GM19023 (cell line): ENCODE data around the gene GPLD1.

Source experiments
- ATAC-seq: cut with Tn5 transposase; IDR thresholded peaks from one replicate; pipeline ENCODE4 v1.9.1; 2021; ENCODE audit warnings: mild to moderate bottlenecking, moderate library complexity; ENCODE audit not compliant: unreplicated experiment

Gene GPLD1

DNA sequence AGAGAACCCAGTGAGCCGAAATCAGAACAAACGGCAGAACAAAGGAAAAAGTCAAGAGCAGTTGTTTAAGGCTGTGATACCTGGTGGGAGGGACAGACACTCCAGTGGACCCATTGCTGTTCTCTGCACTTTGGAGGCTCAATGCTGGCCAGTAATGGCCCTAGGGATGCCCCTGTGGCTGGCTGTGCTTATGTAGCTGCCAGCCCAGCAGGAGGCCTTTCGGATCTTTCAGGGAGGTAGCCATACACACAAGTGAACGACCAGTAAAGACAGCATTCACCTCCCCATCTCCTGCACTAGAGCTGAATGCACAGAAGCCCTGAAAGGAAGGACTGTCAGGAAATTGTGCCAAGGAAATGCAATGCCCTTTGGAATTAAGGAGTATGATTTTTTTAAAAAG is 34.3 kb downstream of the GPLD1 start:
- no peak for ATAC-seq

DNA sequence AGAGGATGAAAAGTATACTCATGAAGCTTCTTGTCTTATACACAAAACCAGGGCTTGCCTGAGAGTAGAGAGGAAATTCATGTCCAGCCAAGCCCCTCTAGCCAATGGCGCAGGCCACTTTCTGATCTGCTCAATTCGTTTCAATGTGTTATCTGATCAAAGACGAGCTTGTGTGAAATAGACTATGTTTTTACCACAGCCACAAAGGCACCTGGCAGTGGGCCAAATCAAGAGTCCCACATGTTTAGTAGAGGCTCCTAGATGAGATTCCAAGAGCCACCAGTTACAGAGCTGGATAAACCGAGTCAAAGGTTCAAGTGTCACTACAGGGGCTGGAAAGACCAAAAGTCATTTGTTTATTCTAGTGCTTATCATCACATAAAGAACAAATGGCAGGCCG is 34.9 kb downstream of the GPLD1 start:
- no peak for ATAC-seq

DNA sequence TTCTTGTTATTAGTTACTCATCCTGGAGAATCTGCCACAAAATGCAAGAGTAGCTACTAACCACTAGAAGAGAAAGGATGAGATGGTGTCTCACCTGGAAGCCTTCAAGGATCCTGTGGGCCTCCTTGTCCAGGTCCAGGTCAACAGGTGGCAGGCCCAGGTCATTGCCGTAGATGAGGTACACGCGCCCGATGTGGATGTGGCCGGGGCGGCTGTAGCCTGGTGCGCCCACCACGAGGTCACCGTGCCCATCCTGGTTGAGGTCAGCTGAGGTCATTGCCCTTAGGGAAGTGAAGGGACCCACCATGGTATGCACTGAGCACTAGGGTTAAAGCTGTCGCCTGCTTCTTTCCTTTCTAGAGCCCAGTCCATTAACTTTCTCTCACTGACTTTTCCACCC is 35.5 kb downstream of the GPLD1 start:
- ATAC-seq: no peak

DNA sequence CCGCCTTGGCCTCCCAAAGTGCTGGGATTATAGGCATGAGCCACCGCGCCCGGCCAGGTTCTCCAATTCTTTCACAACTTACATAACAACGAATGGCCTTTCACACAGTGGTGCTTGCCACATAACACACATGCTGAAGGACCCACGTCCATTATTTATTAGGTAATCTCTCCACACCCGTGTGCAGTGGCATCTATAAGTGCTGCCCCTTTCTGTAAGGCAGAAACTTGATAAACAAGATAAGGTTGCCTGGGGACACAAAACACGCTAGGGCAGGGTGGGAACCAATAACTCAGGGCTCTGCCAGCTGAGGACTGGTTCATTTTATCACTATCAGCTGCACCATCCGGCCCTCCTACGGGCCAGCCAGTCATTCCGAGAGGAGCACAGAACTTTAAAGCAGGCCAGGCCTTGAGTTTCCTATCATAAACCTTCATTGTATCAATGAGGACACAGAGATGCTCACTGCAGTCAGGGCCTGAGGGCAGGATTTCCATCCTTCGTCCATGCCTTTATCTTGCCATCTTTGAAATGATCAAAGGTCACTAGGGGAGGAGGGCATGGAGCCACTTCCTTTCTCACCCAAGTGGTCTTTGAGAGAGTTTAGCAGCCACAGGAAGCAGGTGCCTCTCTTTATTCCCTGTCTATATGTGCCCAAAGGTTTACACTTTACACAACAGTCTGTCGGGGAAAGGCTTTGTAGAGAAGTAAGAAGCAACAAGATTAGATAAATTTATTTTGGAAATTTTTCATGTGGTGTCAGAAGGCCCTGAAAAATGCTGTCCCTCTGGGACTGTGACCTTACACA is 37.6 kb downstream of the GPLD1 start:
- no peak for ATAC-seq

DNA sequence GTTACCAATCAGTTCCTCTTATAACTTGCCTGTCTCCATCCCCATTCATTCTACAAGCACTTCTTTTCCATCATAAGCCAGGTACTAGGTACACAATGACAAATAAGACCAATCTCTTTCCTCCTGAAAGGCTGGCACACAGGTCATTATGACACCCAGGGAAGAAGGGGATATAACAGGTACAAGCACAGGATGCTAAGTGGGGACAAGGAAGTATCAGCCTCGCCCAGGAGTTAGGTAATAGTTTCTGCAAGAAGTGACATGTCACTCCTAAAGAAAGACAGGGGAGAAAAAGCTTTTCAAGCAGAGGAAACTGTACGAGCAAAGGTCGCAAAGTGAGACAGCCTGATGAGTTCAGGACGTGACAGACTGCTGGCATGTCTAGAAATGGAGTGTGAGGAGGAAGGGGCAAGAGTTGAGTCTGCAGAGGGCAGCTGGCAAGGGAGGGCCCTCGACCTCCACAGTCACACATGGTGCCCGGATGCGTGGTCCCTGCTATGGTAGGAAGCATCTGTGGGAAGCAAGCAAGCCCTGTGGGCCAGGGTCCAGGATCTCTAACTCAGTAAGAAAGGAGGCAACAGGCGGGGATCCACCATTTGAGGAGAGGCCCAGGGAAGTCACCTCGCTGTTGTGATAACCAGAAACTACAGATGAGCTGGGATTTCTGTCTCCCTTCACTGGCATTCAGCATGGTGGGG is 40.4 kb downstream of the GPLD1 start:
- no peak for ATAC-seq

DNA sequence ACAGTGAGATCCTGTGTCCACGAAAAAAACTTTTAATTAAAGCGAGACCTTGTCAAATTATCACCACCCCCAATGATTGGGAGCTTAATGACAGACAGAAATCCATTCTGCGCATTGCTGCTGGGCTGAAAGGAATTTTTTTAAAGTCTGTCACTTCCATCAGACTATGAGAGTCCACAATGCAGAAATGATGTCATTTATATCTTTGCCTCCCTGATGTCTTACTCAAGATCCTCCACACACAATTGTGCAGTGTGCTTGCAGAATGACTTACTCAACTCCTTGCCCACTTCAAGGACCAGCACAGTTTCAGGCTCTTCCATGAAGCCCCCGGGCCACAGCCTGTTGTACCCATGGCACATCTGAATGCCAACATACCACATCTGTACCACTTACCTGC is 41.0 kb downstream of the GPLD1 start:
- no peak for ATAC-seq

DNA sequence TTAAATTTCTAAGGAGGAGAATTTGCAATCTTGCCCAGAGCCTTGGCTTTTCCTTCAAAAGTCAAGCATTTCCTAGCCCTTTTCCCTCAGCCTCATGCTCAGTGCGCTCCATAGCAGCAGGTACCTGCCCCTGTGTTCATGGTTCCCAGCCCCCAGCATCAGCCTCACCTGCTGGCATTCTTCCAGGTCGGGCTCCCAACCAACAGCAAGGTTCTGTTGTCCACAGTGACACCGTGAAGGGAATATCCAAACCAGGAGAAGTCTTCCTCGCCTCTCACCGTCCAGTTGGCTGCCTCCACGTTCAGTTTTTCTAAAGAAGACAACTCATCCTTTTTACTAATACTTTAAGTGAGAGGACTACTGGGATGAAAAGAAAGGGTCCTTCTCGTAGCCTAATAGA is 42.7 kb downstream of the GPLD1 start:
- ATAC-seq: no peak

DNA sequence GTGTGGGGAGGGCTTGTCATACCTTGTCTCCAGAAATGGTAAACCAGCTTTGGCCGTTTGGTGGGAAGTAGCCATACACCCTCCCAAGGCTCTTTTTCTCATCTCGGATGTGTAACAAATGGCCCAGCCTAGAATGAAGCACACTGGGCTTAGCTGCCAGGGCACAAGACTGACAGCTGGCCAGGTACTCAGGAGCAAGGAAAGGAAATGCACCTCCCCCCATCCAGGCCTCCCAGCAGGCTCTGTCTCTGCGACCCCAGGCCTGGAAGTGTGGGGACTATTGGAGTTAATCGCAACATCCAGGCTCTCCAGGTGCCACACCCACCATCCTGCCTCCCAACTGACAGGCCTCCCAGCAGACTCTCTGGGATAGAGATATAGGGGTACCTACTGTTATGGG is 43.7 kb downstream of the GPLD1 start:
- no peak for ATAC-seq

DNA sequence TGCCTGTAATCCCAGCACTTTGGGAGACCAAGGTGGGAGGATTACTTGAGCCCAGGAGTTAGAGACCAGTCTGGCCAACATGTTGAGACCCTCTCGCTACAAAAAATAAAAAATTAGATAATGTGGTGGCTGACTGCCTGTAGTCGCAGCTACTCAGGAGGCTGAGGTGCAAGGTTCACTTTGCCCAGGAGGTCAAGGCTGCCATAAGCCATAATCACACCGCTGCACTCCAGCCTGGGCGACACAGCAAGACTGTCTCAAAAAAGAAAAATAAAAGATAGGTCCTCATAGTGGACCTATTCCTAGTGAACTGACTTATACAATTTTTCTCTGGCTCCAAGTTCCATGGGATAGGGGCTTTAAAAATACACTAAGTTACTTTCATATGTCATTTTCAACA is 44.8 kb downstream of the GPLD1 start:
- no peak for ATAC-seq

DNA sequence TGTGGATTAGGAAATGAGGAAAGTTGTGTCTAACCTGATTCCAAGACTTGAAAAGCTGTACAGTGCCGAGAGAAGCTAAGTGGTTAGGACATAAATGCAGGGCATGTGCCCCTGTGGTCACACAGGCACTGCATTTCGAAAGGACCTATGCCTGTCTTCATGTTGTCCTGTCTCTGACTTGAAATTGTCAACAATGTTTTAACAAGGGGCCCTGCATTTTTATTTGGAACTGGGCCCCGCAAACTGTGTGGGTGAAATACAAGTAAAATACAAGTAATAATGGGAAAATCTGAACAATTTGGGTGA is 47.8 kb downstream of the GPLD1 start:
- ATAC-seq: no peak

DNA sequence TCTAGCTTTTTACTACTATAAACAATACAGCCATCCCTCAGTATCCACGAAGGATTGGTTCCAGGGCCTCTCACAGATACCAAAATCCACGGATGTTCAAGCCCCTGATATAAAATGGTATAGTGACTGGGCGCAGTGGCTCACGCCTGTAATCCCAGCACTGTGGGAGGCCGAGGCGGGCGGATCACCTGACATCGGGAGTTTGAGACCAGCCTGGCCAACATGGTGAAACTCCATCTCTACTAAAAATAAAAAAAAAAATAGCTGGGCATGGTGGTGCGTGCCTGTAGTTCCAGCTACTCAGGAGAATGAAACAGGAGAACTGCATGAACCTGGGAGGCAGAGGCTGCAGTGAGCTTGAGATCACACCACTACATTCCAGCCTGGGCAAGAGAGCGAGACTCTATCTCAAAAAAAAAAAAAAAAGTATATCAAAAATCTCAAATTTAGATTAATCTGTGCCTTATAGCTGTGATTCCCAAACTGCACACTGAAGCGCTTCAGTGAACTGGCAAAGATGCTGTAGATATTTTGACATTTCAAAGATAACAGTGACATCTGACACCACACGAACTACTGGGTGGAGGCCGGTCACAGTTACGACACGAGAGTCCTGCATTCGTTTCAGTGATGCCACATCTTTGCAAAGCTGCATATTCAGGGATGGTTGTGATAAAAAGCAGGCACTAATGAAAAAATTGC is 48.3 kb downstream of the GPLD1 start:
- ATAC-seq: no peak

DNA sequence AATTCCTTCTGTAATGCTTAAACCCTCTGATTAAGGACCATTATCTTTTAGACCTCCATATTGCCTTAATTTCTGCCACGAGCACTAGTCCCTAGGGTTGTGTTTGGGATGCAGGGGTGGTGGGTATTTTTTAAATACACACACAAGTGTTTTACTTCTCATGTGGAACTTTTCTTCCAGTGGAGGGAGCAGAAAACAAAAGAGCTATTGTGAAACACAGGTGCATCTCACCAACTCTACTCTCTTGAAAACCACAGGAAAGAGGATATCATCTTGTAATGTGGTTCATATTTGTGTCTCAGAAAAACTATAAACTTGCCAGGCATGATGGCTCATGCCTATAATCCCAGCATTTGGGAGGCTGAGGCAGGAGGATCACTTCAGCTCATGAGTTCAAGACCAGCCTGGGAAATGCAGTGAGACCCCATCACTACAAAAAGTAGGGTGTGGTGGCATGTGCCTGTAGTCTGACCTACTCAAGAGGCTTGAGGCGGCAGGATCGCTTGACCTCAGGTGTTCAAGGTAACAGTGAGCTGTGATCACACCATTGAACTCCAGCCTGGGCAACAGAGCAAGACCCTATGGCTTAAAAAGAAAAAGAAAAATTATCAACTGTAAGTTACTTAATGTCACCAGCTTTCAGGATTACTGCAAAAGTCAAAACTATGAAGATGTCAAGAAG is 49.4 kb downstream of the GPLD1 start:
- ATAC-seq: no peak

DNA sequence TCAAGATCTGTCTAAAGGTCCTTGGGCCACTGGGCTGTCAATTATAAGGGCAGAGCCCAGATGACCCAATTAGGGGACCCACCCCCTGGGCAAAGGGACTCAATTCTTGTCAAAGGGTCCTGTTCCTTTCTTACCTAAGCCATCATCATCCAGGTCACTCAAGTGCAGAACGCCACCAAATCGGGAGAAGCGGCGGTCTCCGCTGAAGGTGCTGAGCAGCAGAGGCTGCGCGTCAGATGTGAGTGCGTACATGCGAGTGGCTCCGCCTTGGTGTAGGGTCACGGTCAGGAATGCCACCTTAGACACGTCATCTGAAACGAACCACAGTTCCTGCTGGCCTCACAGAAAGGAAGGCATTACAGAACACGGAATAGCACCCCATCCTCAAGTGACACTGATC is 52.4 kb downstream of the GPLD1 start:
- no peak for ATAC-seq

DNA sequence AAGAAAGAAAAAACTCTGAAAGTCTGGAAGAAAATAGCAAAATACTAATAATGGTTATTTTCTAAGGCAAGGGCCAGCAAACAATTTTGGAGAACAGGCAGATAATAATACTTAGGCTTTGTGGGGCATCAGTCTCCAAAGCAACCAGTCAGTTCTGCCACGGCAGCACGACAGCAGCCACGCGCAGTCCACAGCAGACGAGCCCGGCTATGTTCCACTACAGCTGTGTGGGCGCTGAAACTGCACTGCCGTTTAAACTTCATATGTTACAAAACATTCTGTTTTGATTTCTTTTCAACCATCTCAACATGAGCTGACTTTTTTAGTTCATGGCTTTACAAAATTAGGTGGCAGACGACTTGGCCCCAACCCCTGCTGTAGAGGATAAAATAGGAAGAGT is 56.8 kb downstream of the GPLD1 start:
- no peak for ATAC-seq

DNA sequence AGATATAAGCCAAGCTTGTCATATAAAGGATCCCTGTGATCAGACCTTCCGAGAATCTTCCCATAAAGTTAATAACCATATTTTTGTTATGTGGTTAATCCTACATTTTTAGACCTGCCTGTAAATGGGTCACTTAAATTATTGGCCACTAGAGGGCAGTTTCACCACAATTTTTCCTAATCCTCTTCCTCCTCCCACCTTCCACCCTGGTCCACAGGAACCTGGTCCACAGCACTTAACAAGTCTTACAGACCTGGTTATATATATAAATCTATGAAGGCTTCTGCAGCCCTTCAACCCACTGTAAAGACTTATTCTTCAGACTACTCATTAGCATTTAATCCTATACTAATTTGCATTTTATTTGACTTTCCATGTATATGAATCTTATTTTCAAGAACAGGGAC is 58.3 kb downstream of the GPLD1 start:
- ATAC-seq: no peak

DNA sequence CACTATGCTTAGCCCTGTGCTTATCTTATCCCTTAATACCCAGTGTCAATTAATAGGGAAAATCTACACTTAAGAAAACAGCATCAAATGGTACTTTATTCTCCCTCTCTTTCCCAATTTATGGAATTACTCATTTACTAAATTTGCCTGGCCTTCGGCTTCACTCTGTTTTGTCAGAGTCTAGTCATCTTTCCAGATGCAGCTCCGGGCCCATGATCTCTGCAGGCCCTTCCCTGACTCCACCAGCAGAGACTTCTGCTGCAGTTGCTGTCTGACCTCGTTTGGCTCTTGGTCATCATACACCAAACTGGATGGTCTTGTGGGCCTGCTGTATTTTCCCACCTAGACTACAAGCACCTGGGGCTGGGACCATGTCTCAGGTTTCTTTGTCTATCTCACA is 59.3 kb downstream of the GPLD1 start:
- ATAC-seq: no peak

DNA sequence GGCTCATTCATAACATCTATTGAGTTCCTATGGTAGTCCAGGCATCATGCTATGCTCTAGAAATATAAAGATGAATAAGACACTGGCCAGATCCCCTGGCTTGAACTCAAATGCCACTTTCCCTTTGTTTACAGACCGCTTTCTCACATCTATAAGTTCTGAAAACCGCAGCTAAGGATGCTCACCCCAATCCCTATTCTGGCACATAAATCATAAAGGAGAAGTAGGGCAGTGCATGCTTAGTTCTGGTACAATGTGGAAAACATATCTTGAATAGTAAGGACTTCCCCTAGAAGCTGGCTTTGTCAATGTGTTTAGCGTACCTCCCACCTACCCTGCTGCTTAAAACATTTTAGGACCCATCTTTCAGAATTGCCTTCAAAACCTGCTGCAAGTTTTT is 60.2 kb downstream of the GPLD1 start:
- no peak for ATAC-seq

DNA sequence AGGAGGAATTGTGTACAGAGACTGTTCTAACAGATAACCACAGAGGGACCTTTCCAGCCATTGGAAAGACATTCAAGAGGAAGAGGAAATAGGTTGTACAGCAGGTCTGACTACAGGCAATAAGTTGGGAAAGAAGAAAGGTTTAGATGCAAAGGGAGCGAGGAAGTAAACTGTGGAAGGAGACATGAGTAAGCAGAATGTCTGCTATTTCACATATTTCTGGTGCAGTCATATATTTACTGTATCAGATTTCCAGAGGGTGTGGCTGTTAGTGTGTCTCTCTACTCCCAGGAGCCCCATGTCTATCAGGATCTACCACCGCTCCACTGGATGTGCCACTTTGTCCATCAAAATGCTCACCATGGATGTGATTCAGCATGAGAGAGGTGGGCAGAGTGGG is 60.8 kb downstream of the GPLD1 start:
- ATAC-seq: no peak

DNA sequence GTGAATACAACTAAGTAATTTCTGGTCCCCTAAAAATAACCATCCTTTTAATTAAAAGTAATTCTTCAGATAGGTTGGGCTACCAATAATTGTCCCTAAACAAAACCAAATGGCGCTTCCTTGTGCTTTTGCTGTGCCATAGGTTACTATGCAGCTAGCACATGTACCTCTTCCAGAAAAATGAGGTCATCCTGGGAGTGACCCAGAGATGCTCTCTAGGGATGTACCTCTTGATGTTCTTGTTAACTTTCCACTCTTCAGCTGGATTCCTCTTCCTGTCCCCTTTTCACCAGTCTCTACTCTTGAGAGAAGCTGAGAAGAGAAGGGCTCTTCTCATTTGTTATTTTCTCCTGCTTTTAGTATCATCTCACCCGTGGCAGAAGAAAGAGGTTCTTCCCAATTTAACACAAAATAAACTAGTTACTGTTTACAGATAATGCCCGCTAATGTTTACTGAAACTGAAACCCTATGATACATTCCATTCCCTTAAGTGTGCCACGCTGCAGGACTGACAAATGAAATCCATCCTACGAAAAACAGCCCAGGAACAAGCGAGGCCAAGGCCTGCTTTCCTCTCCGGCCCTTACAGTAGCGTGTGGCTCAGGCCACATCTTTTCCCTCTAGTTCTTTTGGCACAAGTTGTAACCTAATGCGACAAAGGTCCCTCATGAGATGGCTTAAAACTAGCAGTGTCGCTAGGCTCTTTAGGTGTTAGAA is 62.5 kb downstream of the GPLD1 start:
- no peak for ATAC-seq

DNA sequence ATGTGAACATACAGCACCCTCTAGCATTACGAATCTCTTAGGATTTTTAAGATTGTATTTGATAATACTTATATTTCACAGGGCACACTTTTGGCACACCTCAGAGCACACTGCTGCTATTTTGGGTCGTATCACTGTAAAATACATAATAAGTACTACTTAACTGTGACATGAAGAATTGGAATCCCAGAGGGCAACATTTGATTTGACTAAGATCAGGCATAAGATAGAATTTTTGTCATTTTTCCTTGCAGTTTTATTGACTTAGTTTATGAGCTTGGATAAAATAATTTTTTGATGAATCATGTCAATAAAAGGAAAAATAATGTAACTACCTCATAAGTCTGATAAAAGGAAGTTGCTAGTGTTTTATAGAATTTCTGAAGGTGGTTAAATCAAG is 64.3 kb downstream of the GPLD1 start:
- ATAC-seq: no peak

DNA sequence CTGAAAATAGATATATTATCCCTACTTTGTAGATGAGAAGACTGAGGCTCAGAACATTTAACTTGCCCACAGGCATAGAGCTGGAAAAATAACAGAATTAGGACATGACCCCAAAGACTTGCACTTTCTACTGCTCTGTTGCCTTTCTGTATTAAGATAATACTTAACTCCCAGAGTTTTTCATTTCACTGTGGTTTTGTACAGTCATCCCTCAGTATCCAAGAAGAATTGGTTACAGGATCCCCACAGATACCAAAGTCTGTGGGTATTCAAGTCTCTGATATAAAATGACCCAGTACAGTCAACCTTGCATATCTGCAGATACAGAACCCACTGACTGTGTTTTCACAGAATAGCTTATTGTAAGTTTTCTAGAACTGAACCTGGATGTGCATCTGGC is 69.9 kb downstream of the GPLD1 start:
- no peak for ATAC-seq
